ENCODE data around the gene CPS1. TPM values are rescaled to one million over a fixed set of nuclear protein-coding genes. Genes with fewer than 3 reads are reported as not detected.

The CPS1 gene
- total RNA-seq, 1 experiment from 2014 or later = 20.6 TPM

DNA sequence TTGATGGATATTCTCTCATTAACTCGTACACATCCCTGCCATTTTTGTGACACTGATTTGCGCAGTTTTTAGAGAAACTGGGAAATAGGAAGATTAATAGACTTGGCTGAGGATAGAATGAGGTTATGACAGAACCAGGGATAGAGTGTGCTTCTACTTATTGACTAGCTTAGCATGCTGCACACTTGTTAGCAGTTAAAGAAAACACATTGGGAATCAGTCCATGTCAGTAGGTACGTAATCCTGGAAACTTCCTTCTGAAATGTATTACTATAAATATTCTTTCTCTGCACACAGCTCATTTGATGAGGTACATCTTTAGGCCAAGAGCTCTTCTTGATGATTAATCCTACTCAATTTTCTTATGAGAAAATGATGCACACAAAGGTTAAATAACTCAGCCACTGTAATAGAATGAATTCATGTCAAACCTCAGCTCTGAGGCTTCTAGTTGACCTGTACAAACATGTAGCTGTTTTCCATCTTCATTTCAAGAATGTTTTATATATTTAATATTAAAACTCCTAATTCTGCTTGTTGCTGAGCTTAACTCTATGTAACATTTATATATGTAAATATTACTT, 12.3 kb upstream of the CPS1 start:
- ChIA-PET CTCF (interaction anchor here (0.6 to 1.2 kb wide), 5 partner anchors 15 to 1176 kb away, joined by 3 read pairs; no protein-coding TSS in a partner anchor), POLR2A (interaction anchor here (0.6 to 0.7 kb wide), 2 partner anchors 29 to 141 kb away, joined by 3 read pairs; no protein-coding TSS in a partner anchor)
- DNase-seq (ENCODE audit: unreplicated experiment) = no peak
- Mint-ChIP-seq H3K36me3 (ENCODE audit: insufficient read depth, unreplicated experiment) (no peaks in the 10 kb centered on the region), H3K27ac (ENCODE audit: low read depth, unreplicated experiment) (no peak overlapping the region), H3K27me3 (ENCODE audit: insufficient read depth, unreplicated experiment) (no peaks in the 10 kb centered on the region), H3K4me3 (ENCODE audit: unreplicated experiment) (no peak overlapping the region), H3K9me3 (ENCODE audit: unreplicated experiment) (no peaks in the 10 kb centered on the region), H3K4me1 (ENCODE audit: insufficient read depth, unreplicated experiment) (no peaks in the 10 kb centered on the region)
- intact Hi-C loops (cut with micrococcal nuclease) = no loop called here
- BruUV-seq (replicated peaks) = no TSS peak
- TF ChIP-seq, protein P1, sequence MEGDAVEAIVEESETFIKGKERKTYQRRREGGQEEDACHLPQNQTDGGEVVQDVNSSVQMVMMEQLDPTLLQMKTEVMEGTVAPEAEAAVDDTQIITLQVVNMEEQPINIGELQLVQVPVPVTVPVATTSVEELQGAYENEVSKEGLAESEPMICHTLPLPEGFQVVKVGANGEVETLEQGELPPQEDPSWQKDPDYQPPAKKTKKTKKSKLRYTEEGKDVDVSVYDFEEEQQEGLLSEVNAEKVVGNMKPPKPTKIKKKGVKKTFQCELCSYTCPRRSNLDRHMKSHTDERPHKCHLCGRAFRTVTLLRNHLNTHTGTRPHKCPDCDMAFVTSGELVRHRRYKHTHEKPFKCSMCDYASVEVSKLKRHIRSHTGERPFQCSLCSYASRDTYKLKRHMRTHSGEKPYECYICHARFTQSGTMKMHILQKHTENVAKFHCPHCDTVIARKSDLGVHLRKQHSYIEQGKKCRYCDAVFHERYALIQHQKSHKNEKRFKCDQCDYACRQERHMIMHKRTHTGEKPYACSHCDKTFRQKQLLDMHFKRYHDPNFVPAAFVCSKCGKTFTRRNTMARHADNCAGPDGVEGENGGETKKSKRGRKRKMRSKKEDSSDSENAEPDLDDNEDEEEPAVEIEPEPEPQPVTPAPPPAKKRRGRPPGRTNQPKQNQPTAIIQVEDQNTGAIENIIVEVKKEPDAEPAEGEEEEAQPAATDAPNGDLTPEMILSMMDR (IDR thresholded peaks at IDR 0.05; ENCODE audit: unreplicated experiment) = no peak

DNA sequence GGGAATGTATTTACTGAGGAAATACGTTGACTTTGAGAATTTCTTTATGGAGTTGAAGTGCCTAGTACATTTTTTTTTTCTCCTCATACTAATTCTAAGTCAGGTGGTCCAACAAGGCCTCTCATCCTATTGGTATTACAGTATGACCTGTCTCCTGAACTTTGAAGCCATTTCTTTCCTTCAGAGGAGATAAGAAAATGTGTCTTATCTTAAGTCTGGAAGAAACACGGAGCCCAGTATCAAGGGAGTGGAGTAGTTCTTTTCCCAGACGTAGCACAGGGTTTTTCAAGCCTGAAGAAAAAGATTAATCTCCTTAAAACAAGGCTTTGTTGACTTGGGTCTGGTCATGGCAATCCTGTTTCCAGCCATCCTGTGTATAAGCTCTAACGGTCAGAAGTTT, 11.6 kb upstream of the CPS1 start:
- BruUV-seq (replicated peaks) = no TSS peak
- H3K36me3 Mint-ChIP-seq (ENCODE audit: insufficient read depth, unreplicated experiment) = no peaks in the 10 kb centered on the region

DNA sequence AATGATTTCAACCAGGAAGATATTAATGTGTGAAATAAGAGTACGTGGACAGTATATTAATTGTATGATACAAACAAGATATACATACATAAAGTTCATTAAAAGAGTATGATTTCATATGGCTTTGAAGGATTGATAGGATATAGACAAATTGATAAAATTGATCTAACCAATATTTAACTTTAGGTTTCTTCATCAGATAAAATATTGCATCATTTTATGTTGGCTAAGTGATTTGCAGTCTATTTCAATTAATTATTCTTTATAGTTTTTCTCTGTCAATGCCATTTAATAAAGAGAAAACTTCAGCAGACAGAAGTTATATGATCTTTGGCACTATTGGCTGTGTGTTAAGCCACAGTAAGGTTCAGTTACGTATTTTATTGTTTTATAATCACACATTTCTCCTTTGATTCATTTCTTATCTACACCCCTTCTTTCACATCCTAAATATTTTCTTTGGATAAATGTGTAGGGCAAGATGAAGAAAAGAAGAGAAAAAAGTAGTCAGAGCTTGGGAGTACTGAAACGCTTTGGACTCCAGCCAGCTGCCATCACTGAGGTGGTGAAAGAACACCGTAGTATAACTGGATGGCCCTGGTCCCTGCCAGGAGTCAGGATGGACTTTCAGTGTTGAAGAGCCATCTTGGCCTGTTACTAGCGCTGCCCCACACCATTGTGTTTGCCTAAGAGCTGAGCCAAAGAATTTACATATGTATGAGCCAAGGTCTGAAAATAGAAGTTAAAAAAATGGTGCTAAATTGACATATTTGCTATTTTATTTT, 9.8 kb upstream of the CPS1 start:
- TF ChIP-seq, protein P1 (IDR thresholded peaks at IDR 0.05; ENCODE audit: unreplicated experiment) = no peak
- Mint-ChIP-seq H3K4me3 (ENCODE audit: unreplicated experiment) (no peak overlapping the region), H3K27me3 (ENCODE audit: insufficient read depth, unreplicated experiment) (no peaks in the 10 kb centered on the region), H3K4me1 (ENCODE audit: insufficient read depth, unreplicated experiment) (no peaks in the 10 kb centered on the region), H3K27ac (ENCODE audit: low read depth, unreplicated experiment) (no peak overlapping the region), H3K36me3 (ENCODE audit: insufficient read depth, unreplicated experiment) (no peaks in the 10 kb centered on the region), H3K9me3 (ENCODE audit: unreplicated experiment) (no peaks in the 10 kb centered on the region)
- DNase-seq (ENCODE audit: unreplicated experiment) = no peak
- POLR2A ChIA-PET = interaction anchor here (1.6 kb wide), 1 partner anchor 14 kb away, joined by 5 read pairs; no protein-coding TSS in a partner anchor
- intact Hi-C loops (cut with micrococcal nuclease) = no loop called here
- CTCF ChIA-PET = interaction anchor here (1.2 kb wide), 1 partner anchor 44 kb away, joined by 3 read pairs; no protein-coding TSS in a partner anchor
- BruUV-seq (replicated peaks) = no TSS peak

More for the DNA sequence above, 11.6 kb upstream of the CPS1 start:
- intact Hi-C loops (cut with micrococcal nuclease) = no loop called here
- TF ChIP-seq, protein P1 (IDR thresholded peaks at IDR 0.05; ENCODE audit: unreplicated experiment) = no peak
- H3K4me3 Mint-ChIP-seq (ENCODE audit: unreplicated experiment) = no peak overlapping the region
- ChIA-PET CTCF (interaction anchor here (1.2 kb wide), 1 partner anchor 14 kb away, joined by 3 read pairs; no protein-coding TSS in a partner anchor), POLR2A (interaction anchor here (0.6 to 1.6 kb wide), 3 partner anchors 16 to 140 kb away, joined by 3 to 5 read pairs (median 3); no protein-coding TSS in a partner anchor)
- H3K27me3 Mint-ChIP-seq (ENCODE audit: insufficient read depth, unreplicated experiment) = no peaks in the 10 kb centered on the region
- H3K27ac Mint-ChIP-seq (ENCODE audit: low read depth, unreplicated experiment) = no peak overlapping the region
- H3K9me3 Mint-ChIP-seq (ENCODE audit: unreplicated experiment) = no peaks in the 10 kb centered on the region
- H3K4me1 Mint-ChIP-seq (ENCODE audit: insufficient read depth, unreplicated experiment) = no peaks in the 10 kb centered on the region
- no peak for DNase-seq (ENCODE audit: unreplicated experiment)

DNA sequence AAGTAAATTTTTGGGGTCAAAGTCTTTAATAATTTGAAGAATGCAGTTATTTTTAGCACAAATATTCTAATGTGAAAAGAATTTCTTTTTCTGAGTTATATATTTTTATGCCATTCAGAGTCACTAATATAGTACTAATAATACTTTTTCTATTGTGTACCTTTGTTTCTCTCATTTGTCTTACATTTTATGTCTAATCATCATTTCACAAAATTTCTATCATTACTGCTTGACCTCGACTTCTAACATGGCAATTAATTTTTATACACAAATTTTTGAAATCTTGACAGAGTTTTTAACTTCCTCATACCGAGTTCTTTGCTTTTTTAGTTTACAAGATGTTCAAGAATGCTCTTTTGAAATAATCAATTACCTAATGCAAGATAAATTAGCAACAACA, 8.4 kb upstream of the CPS1 start:
- H3K27ac Mint-ChIP-seq (ENCODE audit: low read depth, unreplicated experiment) = no peak overlapping the region
- no peaks in the 10 kb centered on the region for H3K36me3 Mint-ChIP-seq (ENCODE audit: insufficient read depth, unreplicated experiment)
- CTCF ChIA-PET = interaction anchor here (1.2 kb wide), 1 partner anchor 45 kb away, joined by 3 read pairs; no protein-coding TSS in a partner anchor
- DNase-seq (ENCODE audit: unreplicated experiment) = no peak
- TF ChIP-seq, protein P1 (IDR thresholded peaks at IDR 0.05; ENCODE audit: unreplicated experiment) = no peak
- H3K4me3 Mint-ChIP-seq (ENCODE audit: unreplicated experiment) = no peak overlapping the region
- H3K4me1 Mint-ChIP-seq (ENCODE audit: insufficient read depth, unreplicated experiment) = no peaks in the 10 kb centered on the region
- POLR2A ChIA-PET = no interaction called here
- no peaks in the 10 kb centered on the region for H3K27me3 Mint-ChIP-seq (ENCODE audit: insufficient read depth, unreplicated experiment)
- intact Hi-C loops (cut with micrococcal nuclease) = no loop called here
- H3K9me3 Mint-ChIP-seq (ENCODE audit: unreplicated experiment) = no peaks in the 10 kb centered on the region
- BruUV-seq (replicated peaks) = no TSS peak

All from MCF 10A (cell line).